ENCODE data around the gene RTN4RL1. TPM values are rescaled to one million over a fixed set of nuclear protein-coding genes. Genes with fewer than 3 reads are reported as not detected.
"Not testable (repeated sequence)": the region's sequence is repeated elsewhere in the genome, so short reads cannot be mapped to it uniquely, and the experiment has no call there.

The RTN4RL1 gene
- polyA plus RNA-seq, 4 donors = 1.1 to 2.2 (median 1.8) TPM

GRCh38 chr17:1985093-1985492 is 40.0 kb downstream of the RTN4RL1 start:
- DNase-seq (ENCODE audit: low read depth in 4 of 4, low spot score in 3 of 4) = no peak

- DNase-seq (ENCODE audit: low read depth in 4 of 4, low spot score in 3 of 4) = not testable (repeated sequence)
These were observed 42.3 kb downstream of the RTN4RL1 start for GRCh38 chr17:1982793-1983366.

GRCh38 chr17:1980665-1981250 is 44.4 kb downstream of the RTN4RL1 start:
- no peak for DNase-seq (ENCODE audit: low read depth in 4 of 4, low spot score in 3 of 4)

GRCh38 chr17:1979182-1979985 is 45.8 kb downstream of the RTN4RL1 start:
- DNase-seq (ENCODE audit: low read depth in 4 of 4, low spot score in 3 of 4) = no peak

GRCh38 chr17:1978396-1978949 is 46.7 kb downstream of the RTN4RL1 start:
- no peak for DNase-seq (ENCODE audit: low read depth in 4 of 4, low spot score in 3 of 4)

GRCh38 chr17:1977583-1978395 is 47.3 kb downstream of the RTN4RL1 start:
- no peak for DNase-seq (ENCODE audit: low read depth in 4 of 4, low spot score in 3 of 4)

- DNase-seq (ENCODE audit: low read depth in 4 of 4, low spot score in 3 of 4) = no peak
These were observed 48.5 kb downstream of the RTN4RL1 start for GRCh38 chr17:1976683-1977064.

- no peak for DNase-seq (ENCODE audit: low read depth in 4 of 4, low spot score in 3 of 4)
These were observed 49.0 kb downstream of the RTN4RL1 start for GRCh38 chr17:1976000-1976682.

- no peak for DNase-seq (ENCODE audit: low read depth in 4 of 4, low spot score in 3 of 4)
These were observed 49.6 kb downstream of the RTN4RL1 start for GRCh38 chr17:1975573-1975972.

- no peak for DNase-seq (ENCODE audit: low read depth in 4 of 4, low spot score in 3 of 4)
These were observed 52.5 kb downstream of the RTN4RL1 start for GRCh38 chr17:1972487-1973160.

- DNase-seq (ENCODE audit: low read depth in 4 of 4, low spot score in 3 of 4) = no peak
These were observed 54.2 kb downstream of the RTN4RL1 start for GRCh38 chr17:1970843-1971384.

GRCh38 chr17:1969712-1970111 is 55.4 kb downstream of the RTN4RL1 start:
- DNase-seq (ENCODE audit: low read depth in 4 of 4, low spot score in 3 of 4) = no peak

- DNase-seq (ENCODE audit: low read depth in 4 of 4, low spot score in 3 of 4) = no peak
These were observed 57.9 kb downstream of the RTN4RL1 start for GRCh38 chr17:1967213-1967612.

- DNase-seq (ENCODE audit: low read depth in 4 of 4, low spot score in 3 of 4) = no peak
These were observed 58.7 kb downstream of the RTN4RL1 start for GRCh38 chr17:1966274-1967086.

GRCh38 chr17:1965556-1966273 is 59.4 kb downstream of the RTN4RL1 start:
- DNase-seq (ENCODE audit: low read depth in 4 of 4, low spot score in 3 of 4) = no peak

- no peak for DNase-seq (ENCODE audit: low read depth in 4 of 4, low spot score in 3 of 4)
These were observed 61.9 kb downstream of the RTN4RL1 start for GRCh38 chr17:1963250-1963649.

- no peak for DNase-seq (ENCODE audit: low read depth in 4 of 4, low spot score in 3 of 4)
These were observed 63.9 kb downstream of the RTN4RL1 start for GRCh38 chr17:1961189-1961588.

GRCh38 chr17:1960545-1960912 is 64.6 kb downstream of the RTN4RL1 start:
- DNase-seq (ENCODE audit: low read depth in 4 of 4, low spot score in 3 of 4) = no peak
